Skin epidermis (tissue), 12 donors: Measurements from ENCODE around the gene CHI3L2.
"Not testable (repeated sequence)": the region's sequence is repeated elsewhere in the genome, so short reads cannot be mapped to it uniquely, and the experiment has no call there.

Experiments
- H3K27ac ChIP-seq, 21 experiments: fragments of 200-600 bp; sonication (generic) in 11 of 21; one replicate each; pipeline ENCODE4 v1.5.0; 2020; ENCODE audit warnings: mild to moderate bottlenecking in 3 of 21, inconsistent platforms in 2 of 21, moderate library complexity in 2 of 21
- H3K4me3 ChIP-seq, 7 experiments: fragments of 200-600 bp; sonication (generic) in 2 of 7; one replicate each; pipeline ENCODE4 v1.5.0; 2020; ENCODE audit warnings: inconsistent platforms in 2 of 7, mild to moderate bottlenecking in 2 of 7, moderate library complexity in 1 of 7

The CHI3L2 gene

DNA sequence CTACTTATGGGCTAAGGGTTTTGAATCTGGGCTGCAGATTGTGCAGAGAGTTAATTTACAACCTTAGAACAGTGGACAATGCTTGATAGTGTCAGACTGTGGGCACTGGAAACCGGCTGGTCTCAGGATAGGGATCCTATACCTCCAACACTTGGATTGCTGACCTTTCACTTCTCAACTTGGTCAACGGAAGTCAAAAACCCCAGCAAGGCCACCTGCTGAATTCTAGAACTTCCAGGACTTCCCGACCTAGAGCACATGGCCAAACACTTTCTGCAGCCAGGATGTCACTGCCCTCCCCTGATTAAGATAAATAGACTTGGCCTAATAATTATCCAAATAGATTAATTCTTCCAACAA, 26.7 kb upstream of the CHI3L2 start:
- Histone ChIP-seq H3K4me3 (peak overlapping the region in 5 of 7 experiments; percentile 2 to 45 (median 34)), H3K27ac (peak overlapping the region in 19 of 21 experiments; percentile 45 to 99 (median 93))

- peak overlapping the region in 20 of 21 experiments; percentile 34 to 99 (median 92) for H3K27ac ChIP-seq
- H3K4me3 ChIP-seq, result peak overlapping the region in 1 of 7 experiments; percentile 45
Measured at GRCh38 chr1:111201275-111202090, 26.0 kb upstream of the CHI3L2 start.

- Histone ChIP-seq H3K27ac (peak overlapping the region in 20 of 21 experiments; percentile 84 to 99 (median 92)), H3K4me3 (peak overlapping the region in 1 of 7 experiments; percentile 72)
Measured at GRCh38 chr1:111202366-111202706, 25.2 kb upstream of the CHI3L2 start.

- peak overlapping the region; percentile 50 to 77 (median 62) for H3K4me3 ChIP-seq
- peak overlapping the region; percentile 20 to 99 (median 92) for H3K27ac ChIP-seq
Measured at GRCh38 chr1:111202707-111203623, 24.5 kb upstream of the CHI3L2 start.

DNA sequence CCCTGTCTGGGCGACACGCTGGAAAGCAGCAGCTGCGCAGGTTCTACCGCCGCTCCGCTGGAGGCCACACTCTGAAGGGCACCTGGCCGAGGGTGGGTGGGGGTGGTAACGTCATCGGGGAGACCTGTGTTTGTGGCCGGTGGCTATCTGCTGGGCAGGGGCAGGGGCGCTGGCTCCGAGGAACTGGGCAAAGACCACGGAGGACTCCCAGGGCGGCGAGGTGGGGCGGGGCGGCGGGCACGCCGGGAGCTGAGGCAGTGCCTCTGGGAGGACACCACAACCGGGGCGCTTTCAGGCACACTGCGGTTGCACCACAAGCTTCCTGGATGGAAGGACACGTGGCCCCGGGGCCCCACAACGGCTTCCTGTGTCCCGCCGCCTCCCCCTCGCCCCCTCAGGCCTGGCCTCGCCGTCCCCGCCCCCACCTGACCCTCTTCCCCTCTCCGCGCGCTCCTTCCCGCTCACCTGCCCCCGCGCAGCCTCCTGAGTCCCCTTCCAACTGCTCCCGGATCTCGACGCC, 23.8 kb upstream of the CHI3L2 start:
- H3K27ac ChIP-seq, result peak overlapping the region; percentile 84 to 99 (median 92)
- peak overlapping the region; percentile 50 to 77 (median 62) for H3K4me3 ChIP-seq

GRCh38 chr1:111204201-111204982, 23.1 kb upstream of the CHI3L2 start:
- Histone ChIP-seq H3K4me3 (peak overlapping the region; percentile 50 to 77 (median 62)), H3K27ac (peak overlapping the region; percentile 84 to 99 (median 92))

DNA sequence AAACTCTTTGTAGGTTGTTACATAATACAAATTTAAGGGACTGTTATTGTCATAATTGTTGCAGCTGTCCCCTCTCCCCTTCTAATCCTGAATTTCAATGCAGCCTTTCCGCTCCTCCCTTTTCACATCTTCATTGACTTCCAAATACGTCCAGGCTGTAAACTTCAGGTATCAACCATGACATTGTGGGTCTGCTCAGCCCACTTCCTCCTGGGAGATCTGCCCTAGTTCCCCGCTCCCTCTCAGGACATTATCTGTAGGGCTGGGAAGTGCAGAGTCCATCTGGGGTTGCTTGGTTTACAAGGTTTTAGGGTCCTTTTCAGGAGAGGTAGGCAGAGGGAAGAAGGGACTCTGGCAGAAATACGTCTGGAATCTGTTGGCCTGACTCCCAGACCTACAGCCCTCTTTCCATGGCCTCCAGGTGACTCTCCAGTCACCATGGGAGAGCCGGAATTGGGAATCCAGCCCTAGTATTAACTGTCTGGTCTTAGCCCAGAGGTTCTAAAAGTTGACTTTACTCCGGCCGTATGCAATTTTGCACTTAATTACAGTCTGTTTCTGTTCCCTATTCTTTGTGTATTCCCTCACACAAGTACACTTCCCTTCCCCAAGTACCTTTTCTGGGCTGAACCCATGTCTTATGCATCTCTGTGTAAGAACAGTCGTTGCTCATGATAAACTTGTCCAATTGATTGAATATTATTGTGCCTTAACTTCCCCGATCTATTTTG, 22.4 kb upstream of the CHI3L2 start:
- Histone ChIP-seq H3K4me3 (peak overlapping the region in 1 of 7 experiments; percentile 62), H3K27ac (peak overlapping the region in 17 of 21 experiments; percentile 38 to 99 (median 92))

DNA sequence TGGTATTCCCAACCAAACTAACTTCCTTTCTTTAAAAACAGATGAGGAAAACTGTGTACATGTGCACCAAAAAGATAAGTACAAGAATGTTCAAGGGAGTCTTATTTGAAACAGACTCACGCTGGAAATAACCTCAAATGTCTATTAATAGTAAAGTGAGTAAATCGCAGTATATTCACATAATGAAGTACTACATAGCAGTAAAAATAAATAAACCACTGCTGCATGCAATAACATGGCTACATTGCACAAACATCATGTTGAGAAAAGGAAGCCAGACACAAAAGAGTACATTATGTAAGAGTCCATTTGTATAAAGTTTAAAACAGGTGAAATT, 21.8 kb upstream of the CHI3L2 start:
- peak overlapping the region in 6 of 21 experiments; percentile 38 to 98 (median 92) for H3K27ac ChIP-seq
- H3K4me3 ChIP-seq, result no peak overlapping the region

- Histone ChIP-seq H3K27ac (no peak overlapping the region), H3K4me3 (no peak overlapping the region)
Measured at GRCh38 chr1:111208921-111209320, 18.6 kb upstream of the CHI3L2 start.

- Histone ChIP-seq H3K27ac (no peak overlapping the region), H3K4me3 (no peak overlapping the region)
Measured at GRCh38 chr1:111209622-111210021, 17.9 kb upstream of the CHI3L2 start.

GRCh38 chr1:111211921-111212320, 15.6 kb upstream of the CHI3L2 start:
- Histone ChIP-seq H3K27ac (no peak overlapping the region), H3K4me3 (no peak overlapping the region)

DNA sequence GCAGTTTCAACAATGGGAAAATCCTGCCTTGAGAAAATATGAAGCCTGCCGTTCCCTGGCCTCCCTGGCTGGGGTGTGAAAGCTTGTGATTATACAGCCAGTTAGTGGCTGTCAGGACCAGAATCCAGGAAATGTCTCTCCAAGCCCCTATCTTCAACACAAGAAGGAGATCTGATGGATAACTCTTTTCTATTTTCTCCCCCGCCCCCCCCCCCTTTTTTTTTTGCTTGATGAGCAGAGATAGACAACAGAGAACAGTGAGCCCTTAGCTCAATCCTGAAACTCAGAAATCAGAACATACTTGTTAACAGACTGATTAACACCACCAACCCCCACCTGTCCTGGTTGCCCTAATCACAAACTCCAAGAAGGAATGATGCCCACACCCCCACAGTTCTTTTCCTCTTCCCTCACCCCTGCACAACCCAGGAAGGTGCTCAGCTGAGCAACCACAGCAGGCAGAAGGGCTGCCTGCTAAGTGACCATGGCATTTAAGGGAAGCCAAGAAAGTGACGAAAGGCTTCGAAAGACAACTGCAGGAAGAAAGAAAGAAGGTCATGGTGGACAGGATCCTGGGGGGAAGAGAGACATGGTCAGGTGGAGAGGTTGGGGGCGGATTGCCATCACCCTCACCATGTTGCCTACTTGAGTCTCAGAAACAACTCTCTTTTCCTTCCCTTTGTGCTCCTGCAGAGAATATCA, 14.7 kb upstream of the CHI3L2 start:
- Histone ChIP-seq H3K4me3 (no peak overlapping the region), H3K27ac (peak overlapping the region in 2 of 21 experiments; percentile 22 to 85)

DNA sequence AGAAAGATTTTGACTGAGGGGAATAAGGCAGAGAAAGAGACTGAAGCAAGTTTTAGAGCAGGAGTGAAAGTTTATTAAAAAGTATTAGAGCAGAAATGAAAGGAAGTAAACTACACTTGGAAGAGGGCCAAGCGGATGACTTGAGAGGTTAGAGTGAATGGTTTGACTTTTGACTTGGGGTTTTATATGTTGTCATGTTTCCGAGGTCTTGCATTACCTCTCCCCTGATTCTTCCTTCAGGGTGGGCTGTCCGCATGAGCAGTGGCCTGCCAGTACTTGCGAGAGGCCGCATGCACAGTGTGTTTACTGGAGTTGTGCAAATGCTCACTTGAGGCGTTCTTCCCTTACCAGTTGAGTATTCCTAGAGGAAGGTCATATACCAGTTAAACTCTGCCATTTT, 14.1 kb upstream of the CHI3L2 start:
- Histone ChIP-seq H3K27ac (peak overlapping the region in 2 of 21 experiments; percentile 84 to 85), H3K4me3 (no peak overlapping the region)

DNA sequence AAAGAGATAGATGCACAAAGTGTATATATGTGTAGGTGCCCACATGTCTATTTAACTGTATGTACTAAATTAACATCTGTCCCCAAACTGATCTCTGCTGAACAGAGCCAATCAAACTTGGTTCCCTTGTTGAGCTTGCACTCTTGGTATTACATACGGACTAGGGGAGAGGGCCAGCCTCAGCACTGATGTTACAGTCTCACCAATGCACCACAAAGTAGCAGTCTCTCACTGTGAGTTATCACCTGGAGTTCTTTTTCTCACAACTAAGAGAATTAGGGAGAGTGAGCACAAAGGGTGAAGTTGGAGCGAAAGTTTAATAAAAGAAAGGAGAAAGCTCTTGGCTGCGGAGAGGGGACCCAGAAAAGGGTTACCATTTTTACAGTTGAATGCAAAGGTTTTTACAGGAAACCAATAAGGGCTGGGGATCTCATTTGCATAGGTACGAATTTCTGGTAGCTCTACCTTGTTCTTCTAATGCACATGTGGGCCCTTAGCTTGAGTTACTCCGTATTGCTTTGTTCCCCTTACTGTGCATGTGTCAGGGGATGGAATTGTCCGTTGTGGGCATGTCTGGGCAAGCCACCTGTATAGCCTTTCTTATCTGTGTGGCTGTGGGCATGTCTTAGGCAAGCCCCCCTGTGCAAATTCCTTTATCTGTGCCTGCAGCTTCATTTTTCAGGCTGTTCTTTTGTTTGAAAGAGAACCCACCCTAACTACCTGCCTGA, 13.3 kb upstream of the CHI3L2 start:
- peak overlapping the region in 7 of 21 experiments; percentile 7 to 87 (median 83) for H3K27ac ChIP-seq
- no peak overlapping the region for H3K4me3 ChIP-seq

DNA sequence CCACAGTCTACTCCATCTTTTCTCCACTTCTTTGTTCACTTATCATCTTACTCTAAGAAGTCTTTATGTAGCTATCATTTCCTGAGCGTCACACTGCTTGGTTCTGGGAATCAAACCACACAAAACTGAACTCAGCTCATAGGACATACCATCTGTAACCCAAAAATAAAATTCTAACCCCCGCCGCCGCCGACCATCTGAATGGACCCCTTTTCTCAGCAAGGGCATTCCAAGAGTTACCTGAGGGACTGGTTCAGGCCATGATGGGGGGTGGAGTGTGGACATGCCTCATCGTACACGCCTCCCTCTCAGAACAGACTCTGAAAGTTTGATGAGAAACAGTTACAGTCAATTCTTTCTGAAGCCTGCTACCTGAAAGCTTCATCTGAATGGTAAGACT, 12.6 kb upstream of the CHI3L2 start:
- H3K27ac ChIP-seq, result peak overlapping the region in 11 of 21 experiments; percentile 1 to 87 (median 68)
- H3K4me3 ChIP-seq, result no peak overlapping the region

GRCh38 chr1:111215285-111215684, 12.2 kb upstream of the CHI3L2 start:
- H3K27ac ChIP-seq, result peak overlapping the region in 12 of 21 experiments; percentile 1 to 87 (median 68)

GRCh38 chr1:111216751-111217150, 10.8 kb upstream of the CHI3L2 start:
- H3K4me3 ChIP-seq, result no peak overlapping the region
- H3K27ac ChIP-seq, result peak overlapping the region in 11 of 21 experiments; percentile 8 to 87 (median 69)

More at GRCh38 chr1:111215285-111215684, 12.2 kb upstream of the CHI3L2 start:
- H3K4me3 ChIP-seq, result not testable (repeated sequence)
